ENCODE measurements around the gene LITAFD. TPM values are rescaled to one million over a fixed set of nuclear protein-coding genes. Genes with fewer than 3 reads are reported as not detected.

LITAFD gene
- total RNA-seq, 1 donor from 2014 or later = not detected

- no peak overlapping the region for H3K9ac ChIP-seq (ENCODE audit: low read length)
- no peak overlapping the region for H3K4me2 ChIP-seq (ENCODE audit: low read length)
- Mint-ChIP-seq H3K27ac (ENCODE audit: unreplicated experiment) (no peak overlapping the region), H3K9me3 (ENCODE audit: unreplicated experiment) (no peaks in the 10 kb centered on the region), H3K4me3 (ENCODE audit: unreplicated experiment) (no peak overlapping the region), H3K4me1 (ENCODE audit: low read depth, unreplicated experiment) (peaks cover 17% of the 10 kb centered on the region), H3K27me3 (ENCODE audit: low read depth, unreplicated experiment) (no peaks in the 10 kb centered on the region), H3K36me3 (ENCODE audit: low read depth, unreplicated experiment) (peaks cover 28% of the 10 kb centered on the region)
- no peaks in the 10 kb centered on the region for H3K27me3 ChIP-seq (ENCODE audit: insufficient read depth, low read length)
- no peak overlapping the region for H3K4me3 ChIP-seq (ENCODE audit: insufficient read depth, low read depth, low read length)
- FAIRE-seq (no peak), DNase-seq (ENCODE audit: low read depth) (no peak)
- H2AFZ ChIP-seq (ENCODE audit: low read depth, low read length) = no peak overlapping the region
- TF ChIP-seq EZH2 (IDR thresholded peaks at IDR 0.05; ENCODE audit: insufficient read depth, low read length) = no peak
- TF ChIP-seq CTCF (IDR thresholded peaks at IDR 0.05; ENCODE audit: insufficient read depth, low read depth, low read length) = no peak
- H3K79me2 ChIP-seq (ENCODE audit: insufficient read depth, low read length) = no peaks in the 10 kb centered on the region
- H3K36me3 ChIP-seq (ENCODE audit: insufficient read depth, low read length) = peaks cover 26% of the 10 kb centered on the region
- peaks cover 33% of the 10 kb centered on the region for H3K4me1 ChIP-seq (ENCODE audit: insufficient read depth, low read length)
- H3K27ac ChIP-seq (ENCODE audit: low read depth, low read length) = no peak overlapping the region
- peaks cover 75% of the 10 kb centered on the region for H4K20me1 ChIP-seq (ENCODE audit: insufficient read depth, low read length)
- H3K9me3 ChIP-seq (ENCODE audit: insufficient read depth, low read depth, low read length) = no peaks in the 10 kb centered on the region
Measured at GRCh38 chr16:8890549-8890921, 8.4 kb downstream of the LITAFD start.

- Histone ChIP-seq H4K20me1 (ENCODE audit: insufficient read depth, low read length) (peaks cover 61% of the 10 kb centered on the region), H3K36me3 (ENCODE audit: insufficient read depth, low read length) (peaks cover 38% of the 10 kb centered on the region), H3K27ac (ENCODE audit: low read depth, low read length) (no peak overlapping the region), H3K4me2 (ENCODE audit: low read length) (no peak overlapping the region), H3K27me3 (ENCODE audit: insufficient read depth, low read length) (no peaks in the 10 kb centered on the region), H3K4me1 (ENCODE audit: insufficient read depth, low read length) (peaks cover 19% of the 10 kb centered on the region), H2AFZ (ENCODE audit: low read depth, low read length) (no peak overlapping the region), H3K9me3 (ENCODE audit: insufficient read depth, low read depth, low read length) (no peaks in the 10 kb centered on the region), H3K9ac (ENCODE audit: low read length) (peak overlapping the region; percentile 42), H3K79me2 (ENCODE audit: insufficient read depth, low read length) (no peaks in the 10 kb centered on the region), H3K4me3 (ENCODE audit: insufficient read depth, low read depth, low read length) (no peak overlapping the region)
- H3K9me3 Mint-ChIP-seq (ENCODE audit: unreplicated experiment) = no peaks in the 10 kb centered on the region
- no peak for TF ChIP-seq CTCF (IDR thresholded peaks at IDR 0.05; ENCODE audit: insufficient read depth, low read depth, low read length)
- no peak overlapping the region for H3K27ac Mint-ChIP-seq (ENCODE audit: unreplicated experiment)
- DNase-seq (ENCODE audit: low read depth) (no peak), FAIRE-seq (no peak)
- H3K36me3 Mint-ChIP-seq (ENCODE audit: low read depth, unreplicated experiment) = peaks cover 23% of the 10 kb centered on the region
- H3K4me3 Mint-ChIP-seq (ENCODE audit: unreplicated experiment) = no peak overlapping the region
- H3K4me1 Mint-ChIP-seq (ENCODE audit: low read depth, unreplicated experiment) = peaks cover 4% of the 10 kb centered on the region
- H3K27me3 Mint-ChIP-seq (ENCODE audit: low read depth, unreplicated experiment) = no peaks in the 10 kb centered on the region
Measured at GRCh38 chr16:8892101-8892575, 10.0 kb downstream of the LITAFD start.

GRCh38 chr16:8893426-8893825 lies 11.3 kb downstream of the LITAFD start:
- TF ChIP-seq CTCF (IDR thresholded peaks at IDR 0.05; ENCODE audit: insufficient read depth, low read depth, low read length) = no peak
- no peak for TF ChIP-seq EZH2 (IDR thresholded peaks at IDR 0.05; ENCODE audit: insufficient read depth, low read length)
- DNase-seq (ENCODE audit: low read depth) = no peak
- H3K27me3 ChIP-seq (ENCODE audit: insufficient read depth, low read length) = no peaks in the 10 kb centered on the region
- no peaks in the 10 kb centered on the region for H3K9me3 ChIP-seq (ENCODE audit: insufficient read depth, low read depth, low read length)
- Mint-ChIP-seq H3K36me3 (ENCODE audit: low read depth, unreplicated experiment) (peaks cover 20% of the 10 kb centered on the region), H3K27ac (ENCODE audit: unreplicated experiment) (no peak overlapping the region), H3K4me1 (ENCODE audit: low read depth, unreplicated experiment) (no peaks in the 10 kb centered on the region), H3K4me3 (ENCODE audit: unreplicated experiment) (no peak overlapping the region), H3K9me3 (ENCODE audit: unreplicated experiment) (no peaks in the 10 kb centered on the region), H3K27me3 (ENCODE audit: low read depth, unreplicated experiment) (no peaks in the 10 kb centered on the region)
- H4K20me1 ChIP-seq (ENCODE audit: insufficient read depth, low read length) = peaks cover 51% of the 10 kb centered on the region
- no peak overlapping the region for H3K4me3 ChIP-seq (ENCODE audit: insufficient read depth, low read depth, low read length)
- no peak overlapping the region for H3K4me2 ChIP-seq (ENCODE audit: low read length)
- H3K9ac ChIP-seq (ENCODE audit: low read length) = no peak overlapping the region
- FAIRE-seq = no peak
- H3K4me1 ChIP-seq (ENCODE audit: insufficient read depth, low read length) = peaks cover 12% of the 10 kb centered on the region
- H2AFZ ChIP-seq (ENCODE audit: low read depth, low read length) = no peak overlapping the region
- peaks cover 47% of the 10 kb centered on the region for H3K36me3 ChIP-seq (ENCODE audit: insufficient read depth, low read length)
- no peak overlapping the region for H3K27ac ChIP-seq (ENCODE audit: low read depth, low read length)
- H3K79me2 ChIP-seq (ENCODE audit: insufficient read depth, low read length) = no peaks in the 10 kb centered on the region

Data from astrocyte (in vitro differentiated cells and primary cell).